Left ventricle myocardium inferior (tissue), 1 donor: ENCODE data around the gene C1QTNF6. TPM values are rescaled to one million over a fixed set of nuclear protein-coding genes. Genes with fewer than 3 reads are reported as not detected.

ENCODE experiments used
- DNase-seq: peaks from one replicate; pipeline ENCODE4 v3.0.0-alpha.2; 2020
- H3K27ac ChIP-seq: fragments of 200-600 bp; replicated peaks from 2 replicates; pipeline ENCODE4 v1.8.0; 2021
- H3K27me3 ChIP-seq: fragments of 200-600 bp; 2 replicates; pipeline ENCODE4 v1.8.0; 2021; ENCODE audit warnings: low read depth
- H3K36me3 ChIP-seq: fragments of 200-600 bp; 2 replicates; pipeline ENCODE4 v1.8.0; 2021
- H3K4me1 ChIP-seq: fragments of 200-600 bp; 2 replicates; pipeline ENCODE4 v1.8.0; 2021
- H3K4me3 ChIP-seq: fragments of 200-600 bp; 2 replicates; pipeline ENCODE4 v1.8.0; 2021; ENCODE audit warnings: mild to moderate bottlenecking, moderate library complexity
- H3K9me3 ChIP-seq: fragments of 200-600 bp; replicated peaks from 2 replicates; pipeline ENCODE4 v1.8.0; 2021
- intact Hi-C: fragments of 100-400 bp; cut with micrococcal nuclease; formaldehyde crosslinking; loops from one replicate; pipeline ENCODE4 v1.11.0; 2022
- total RNA-seq: library from RNA; stranded (reverse); fragmentation: NEBNext Ultra II Directional; extraction: Animal tissue kit (Norgen Biotek cat#: 25700); gene quantifications from one replicate; pipeline ENCODE4 v1.2.1, GENCODE V29; 2021
- TF ChIP-seq, protein P1 (sequence below): fragments of 200-600 bp; IDR thresholded peaks from 2 replicates; pipeline ENCODE4 v1.8.0; 2021; ENCODE audit warnings: antibody characterized with exemption, mild to moderate bottlenecking, borderline replicate concordance
- donor health status: DM: no; HTN: yes; CAD: no; lungs with severe emphysema.

The C1QTNF6 gene
- total RNA-seq, 1 donor from 2014 or later = 1.3 TPM

DNA sequence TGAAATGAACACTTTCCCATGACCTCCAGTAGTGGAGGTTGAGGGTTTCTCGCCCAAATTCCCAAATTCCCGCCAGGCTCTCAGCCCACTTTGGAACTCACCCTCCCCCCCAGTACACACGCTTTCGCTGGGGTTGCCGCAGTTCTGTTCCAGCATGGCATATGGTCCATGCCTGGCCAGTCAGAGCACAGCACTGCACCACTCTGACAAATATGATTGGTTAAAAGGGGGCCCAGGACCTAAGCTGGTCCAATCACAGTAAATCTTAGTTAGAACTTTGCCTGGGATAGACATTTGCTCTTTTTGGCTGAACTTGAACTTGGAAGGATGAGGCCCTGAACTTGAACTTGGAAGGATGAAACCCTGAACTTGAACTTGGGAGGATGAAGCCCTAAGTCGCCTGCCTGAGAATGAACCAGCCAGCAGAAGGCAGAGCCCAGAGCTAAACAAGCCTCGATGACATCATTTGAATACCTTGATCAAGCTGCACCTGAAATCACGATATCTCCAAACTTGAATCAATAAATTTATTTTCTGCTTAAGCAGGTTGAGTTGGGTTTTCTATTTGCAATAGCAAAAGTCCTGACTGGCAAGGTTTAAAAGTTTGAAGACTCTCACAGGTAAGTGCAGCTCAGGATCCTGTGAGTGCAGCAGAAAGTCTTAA lies 36.8 kb upstream of the C1QTNF6 start:
- no peaks in the 10 kb centered on the region for H3K36me3 ChIP-seq
- H3K9me3 ChIP-seq = no peaks in the 10 kb centered on the region
- no peak overlapping the region for H3K27ac ChIP-seq
- intact Hi-C loops = no loop called here
- no peak for DNase-seq
- H3K4me3 ChIP-seq = no peak overlapping the region
- no peaks in the 10 kb centered on the region for H3K4me1 ChIP-seq
- H3K27me3 ChIP-seq = peaks cover 83% of the 10 kb centered on the region
- TF ChIP-seq, protein P1, sequence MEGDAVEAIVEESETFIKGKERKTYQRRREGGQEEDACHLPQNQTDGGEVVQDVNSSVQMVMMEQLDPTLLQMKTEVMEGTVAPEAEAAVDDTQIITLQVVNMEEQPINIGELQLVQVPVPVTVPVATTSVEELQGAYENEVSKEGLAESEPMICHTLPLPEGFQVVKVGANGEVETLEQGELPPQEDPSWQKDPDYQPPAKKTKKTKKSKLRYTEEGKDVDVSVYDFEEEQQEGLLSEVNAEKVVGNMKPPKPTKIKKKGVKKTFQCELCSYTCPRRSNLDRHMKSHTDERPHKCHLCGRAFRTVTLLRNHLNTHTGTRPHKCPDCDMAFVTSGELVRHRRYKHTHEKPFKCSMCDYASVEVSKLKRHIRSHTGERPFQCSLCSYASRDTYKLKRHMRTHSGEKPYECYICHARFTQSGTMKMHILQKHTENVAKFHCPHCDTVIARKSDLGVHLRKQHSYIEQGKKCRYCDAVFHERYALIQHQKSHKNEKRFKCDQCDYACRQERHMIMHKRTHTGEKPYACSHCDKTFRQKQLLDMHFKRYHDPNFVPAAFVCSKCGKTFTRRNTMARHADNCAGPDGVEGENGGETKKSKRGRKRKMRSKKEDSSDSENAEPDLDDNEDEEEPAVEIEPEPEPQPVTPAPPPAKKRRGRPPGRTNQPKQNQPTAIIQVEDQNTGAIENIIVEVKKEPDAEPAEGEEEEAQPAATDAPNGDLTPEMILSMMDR = no peak

- Histone ChIP-seq H3K4me3 (no peak overlapping the region), H3K9me3 (no peaks in the 10 kb centered on the region), H3K36me3 (no peaks in the 10 kb centered on the region), H3K27ac (no peak overlapping the region), H3K4me1 (no peaks in the 10 kb centered on the region), H3K27me3 (peaks cover 83% of the 10 kb centered on the region)
- TF ChIP-seq, protein P1 = no peak
- DNase-seq = no peak
- intact Hi-C loops = no loop called here
These were observed 36.0 kb upstream of the C1QTNF6 start for GRCh38 chr22:37223965-37224551.

DNA sequence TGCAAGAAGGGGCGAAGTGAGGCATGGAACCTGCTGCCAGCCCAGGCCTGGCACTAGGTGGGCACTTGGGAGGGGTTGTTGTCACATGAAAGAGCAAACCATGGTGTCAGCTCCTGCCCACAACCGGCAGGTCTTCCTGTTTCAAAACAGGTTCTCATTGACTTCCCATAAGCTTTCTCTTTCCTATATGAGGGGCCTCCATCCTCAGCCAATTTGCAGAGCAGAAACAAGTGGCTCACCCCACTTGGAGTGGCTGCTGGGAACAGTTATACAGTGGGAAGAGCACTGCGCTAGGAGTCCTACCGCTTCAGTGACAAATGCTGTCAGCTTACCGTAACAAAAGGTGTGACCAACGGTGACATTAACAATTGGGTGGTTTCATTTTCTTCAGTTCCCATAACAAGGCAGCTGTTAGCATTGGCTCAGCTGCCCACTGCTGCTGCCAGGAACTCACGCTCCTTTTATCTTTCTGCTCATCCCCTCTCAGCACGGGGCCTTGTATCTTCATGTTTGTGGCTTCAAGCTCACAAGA lies 34.5 kb upstream of the C1QTNF6 start:
- H3K4me3 ChIP-seq = no peak overlapping the region
- H3K27me3 ChIP-seq = peaks cover 88% of the 10 kb centered on the region
- H3K36me3 ChIP-seq = no peaks in the 10 kb centered on the region
- no peaks in the 10 kb centered on the region for H3K9me3 ChIP-seq
- TF ChIP-seq, protein P1 = no peak
- H3K4me1 ChIP-seq = no peaks in the 10 kb centered on the region
- no peak overlapping the region for H3K27ac ChIP-seq
- no peak for DNase-seq
- intact Hi-C loops = no loop called here

GRCh38 chr22:37221424-37222333 lies 33.6 kb upstream of the C1QTNF6 start:
- H3K4me1 ChIP-seq = no peaks in the 10 kb centered on the region
- peaks cover 96% of the 10 kb centered on the region for H3K27me3 ChIP-seq
- no peak overlapping the region for H3K27ac ChIP-seq
- TF ChIP-seq, protein P1 = no peak
- no peaks in the 10 kb centered on the region for H3K36me3 ChIP-seq
- DNase-seq = no peak
- H3K9me3 ChIP-seq = no peaks in the 10 kb centered on the region
- no peak overlapping the region for H3K4me3 ChIP-seq
- intact Hi-C loops = no loop called here

DNA sequence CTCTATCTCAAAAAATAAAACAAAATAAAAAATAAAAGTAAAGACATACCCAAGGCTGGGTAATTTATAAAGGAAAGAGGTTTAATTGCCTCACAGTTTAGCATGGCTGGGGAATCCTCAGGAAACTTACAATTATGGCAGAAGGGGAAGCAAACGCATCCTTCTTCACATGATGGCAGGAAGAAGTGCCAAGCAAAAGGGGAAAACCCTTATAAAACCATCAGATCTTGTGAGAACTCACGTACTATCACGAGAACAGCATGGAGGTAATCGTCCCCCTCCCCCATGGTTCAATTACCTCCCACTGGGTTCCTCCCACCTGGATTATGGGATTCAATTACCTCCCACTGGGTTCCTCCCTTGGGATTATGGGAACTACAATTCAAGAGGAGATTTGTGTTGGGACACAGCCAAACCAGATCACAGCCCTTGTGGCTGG lies 32.5 kb upstream of the C1QTNF6 start:
- peaks cover 96% of the 10 kb centered on the region for H3K27me3 ChIP-seq
- H3K4me1 ChIP-seq = no peaks in the 10 kb centered on the region
- H3K27ac ChIP-seq = no peak overlapping the region
- intact Hi-C loops = no loop called here
- TF ChIP-seq, protein P1 = no peak
- DNase-seq = no peak
- H3K9me3 ChIP-seq = no peaks in the 10 kb centered on the region
- no peak overlapping the region for H3K4me3 ChIP-seq
- no peaks in the 10 kb centered on the region for H3K36me3 ChIP-seq
